Rectal smooth muscle tissue (tissue), 1 donor: Measurements from ENCODE around the gene PXN.
A peak's percentile ranks its signal among the peaks of the same experiment; 100 is the strongest.

Experiments
- H3K27ac ChIP-seq: one replicate; pipeline ENCODE4 v1.7.0; 2013; ENCODE audit warnings: low read depth, low read length, inconsistent platforms
- H3K27me3 ChIP-seq: one replicate; pipeline ENCODE4 v1.7.0; 2013; ENCODE audit warnings: low read length; ENCODE audit not compliant: control insufficient read depth, insufficient read depth
- H3K36me3 ChIP-seq: one replicate; pipeline ENCODE4 v1.7.0; 2013; ENCODE audit warnings: low read length; ENCODE audit not compliant: control insufficient read depth, insufficient read depth
- H3K4me1 ChIP-seq: one replicate; pipeline ENCODE4 v1.7.0; 2013; ENCODE audit warnings: low read length; ENCODE audit not compliant: control insufficient read depth, insufficient read depth
- H3K4me3 ChIP-seq: one replicate; pipeline ENCODE4 v1.7.0; 2013; ENCODE audit warnings: low read length
- H3K9ac ChIP-seq: one replicate; pipeline ENCODE4 v1.7.0; 2013; ENCODE audit warnings: low read length

Gene PXN

DNA sequence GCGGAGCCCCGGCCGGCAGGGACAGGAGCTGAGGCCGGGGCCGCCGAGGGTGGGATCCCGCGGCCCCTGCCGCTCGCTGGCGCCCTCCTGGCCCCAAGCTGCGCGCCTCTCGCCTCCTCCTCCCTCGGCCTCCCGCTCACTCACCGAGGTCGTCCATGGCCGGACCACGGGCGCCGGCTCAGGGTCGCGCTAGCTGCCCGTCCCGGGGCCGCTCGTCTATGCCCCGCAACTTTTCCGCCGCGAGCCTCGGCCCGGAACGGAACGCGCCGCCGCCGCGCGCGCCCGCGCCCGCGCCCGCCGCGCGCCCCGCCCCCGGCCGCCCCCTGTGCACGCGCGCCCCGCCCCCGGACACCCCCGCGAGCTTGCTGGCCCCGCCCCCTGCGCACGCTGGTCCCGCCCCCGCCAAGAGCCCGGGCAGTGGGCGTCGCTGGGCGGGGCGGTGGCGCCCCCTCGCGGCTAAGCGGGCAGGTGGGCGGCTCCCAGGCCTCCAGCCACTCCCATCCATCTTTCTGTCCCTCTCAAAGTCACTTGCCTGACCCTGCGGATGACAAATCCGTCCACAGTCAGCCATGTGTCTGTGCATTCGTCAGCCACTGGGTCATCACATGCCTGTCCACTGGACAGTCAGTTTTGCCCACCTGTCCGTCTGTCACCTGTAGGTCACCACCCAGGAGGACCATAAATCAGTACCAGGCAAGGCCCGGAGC is at the start of gene PXN:
Gene PXN (minus strand): TSS at position 258 of the 707 bp plus-strand sequence. CDS start 101 bp downstream, at position 157.
- H3K27me3 ChIP-seq, result no peaks in the 10 kb centered on the region

DNA sequence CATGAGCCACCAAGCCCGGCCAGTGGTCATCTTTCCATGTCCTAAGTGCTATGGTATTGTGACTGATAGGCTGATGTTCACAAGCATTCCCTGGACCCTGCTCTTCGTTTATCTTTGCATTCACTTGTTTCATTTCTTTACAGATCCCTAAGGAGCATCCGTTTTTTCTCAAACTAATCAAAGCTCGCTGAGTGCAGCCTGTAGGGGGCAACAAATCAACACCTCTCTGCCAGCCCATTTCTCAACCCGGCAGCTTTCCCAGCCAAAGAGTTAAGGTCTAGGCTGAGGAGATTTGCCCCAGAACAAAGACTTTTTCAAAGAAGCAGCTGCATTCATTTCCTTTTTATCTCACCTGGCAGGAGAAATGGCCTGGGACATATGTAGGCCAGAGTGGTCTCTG is 48.7 kb upstream of the PXN start:
- Histone ChIP-seq H3K9ac (no peak overlapping the region), H3K4me3 (no peak overlapping the region), H3K4me1 (peaks cover 4% of the 10 kb centered on the region), H3K27ac (no peak overlapping the region), H3K36me3 (no peaks in the 10 kb centered on the region), H3K27me3 (no peaks in the 10 kb centered on the region)

More for the DNA sequence above, at the start of gene PXN:
- Histone ChIP-seq H3K4me1 (peaks cover 23% of the 10 kb centered on the region), H3K4me3 (peak within 1 kb of the TSS; percentile 82), H3K36me3 (no peaks in the 10 kb centered on the region), H3K27ac (peak within 1 kb of the TSS; percentile 55), H3K9ac (peak within 1 kb of the TSS; percentile 58)

DNA sequence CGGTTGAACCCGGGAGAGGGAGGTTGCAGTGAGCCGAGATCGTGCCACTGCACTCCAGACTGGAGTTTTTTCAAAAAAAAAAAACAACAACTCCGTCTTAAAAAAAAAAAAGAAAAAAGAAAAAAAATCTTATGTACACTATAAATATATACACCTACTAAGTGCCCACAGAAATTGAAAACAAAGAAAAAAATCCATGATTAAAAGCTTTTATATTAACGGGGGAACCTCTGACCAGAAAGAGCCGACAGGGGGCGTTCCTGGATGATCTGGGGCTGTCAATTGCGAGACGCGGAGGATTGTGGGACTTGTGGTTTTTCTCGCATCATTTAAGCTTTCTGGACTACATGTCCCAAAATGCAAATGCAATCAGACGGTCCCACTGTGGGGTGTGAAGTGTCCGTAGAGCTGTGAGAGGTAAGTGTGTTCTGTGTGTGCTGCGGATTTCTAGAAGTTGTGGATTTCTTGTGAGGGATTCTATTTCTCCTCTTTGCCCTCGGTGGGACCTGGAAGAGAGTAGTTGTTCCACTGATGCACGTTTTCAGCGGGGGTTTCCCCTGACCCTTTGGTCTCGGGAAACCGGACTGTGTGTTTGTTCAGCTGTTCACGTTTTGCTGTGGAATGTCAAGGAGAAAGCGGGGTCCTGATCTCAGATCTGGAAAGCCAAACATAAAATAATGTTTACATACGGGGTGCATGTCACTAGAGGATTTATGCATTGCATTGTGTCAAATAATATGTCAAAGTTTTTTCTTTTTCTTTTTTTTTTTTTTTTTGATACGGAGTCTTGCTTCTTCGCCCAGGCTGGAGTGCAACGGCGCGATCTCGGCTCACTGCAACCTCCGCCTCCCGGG is 36.7 kb upstream of the PXN start, which contains the start of gene SIRT4:
Gene SIRT4 (plus strand): TSS at position 360 of the 854 bp plus-strand sequence. CDS start 1,241 bp downstream, outside the sequence.
- Histone ChIP-seq H3K36me3 (no peaks in the 10 kb centered on the region), H3K27ac (peak within 1 kb of the TSS; percentile 64), H3K9ac (peak within 1 kb of the TSS; percentile 81), H3K27me3 (no peaks in the 10 kb centered on the region), H3K4me1 (peaks cover 2% of the 10 kb centered on the region), H3K4me3 (peak within 1 kb of the TSS; percentile 67)

DNA sequence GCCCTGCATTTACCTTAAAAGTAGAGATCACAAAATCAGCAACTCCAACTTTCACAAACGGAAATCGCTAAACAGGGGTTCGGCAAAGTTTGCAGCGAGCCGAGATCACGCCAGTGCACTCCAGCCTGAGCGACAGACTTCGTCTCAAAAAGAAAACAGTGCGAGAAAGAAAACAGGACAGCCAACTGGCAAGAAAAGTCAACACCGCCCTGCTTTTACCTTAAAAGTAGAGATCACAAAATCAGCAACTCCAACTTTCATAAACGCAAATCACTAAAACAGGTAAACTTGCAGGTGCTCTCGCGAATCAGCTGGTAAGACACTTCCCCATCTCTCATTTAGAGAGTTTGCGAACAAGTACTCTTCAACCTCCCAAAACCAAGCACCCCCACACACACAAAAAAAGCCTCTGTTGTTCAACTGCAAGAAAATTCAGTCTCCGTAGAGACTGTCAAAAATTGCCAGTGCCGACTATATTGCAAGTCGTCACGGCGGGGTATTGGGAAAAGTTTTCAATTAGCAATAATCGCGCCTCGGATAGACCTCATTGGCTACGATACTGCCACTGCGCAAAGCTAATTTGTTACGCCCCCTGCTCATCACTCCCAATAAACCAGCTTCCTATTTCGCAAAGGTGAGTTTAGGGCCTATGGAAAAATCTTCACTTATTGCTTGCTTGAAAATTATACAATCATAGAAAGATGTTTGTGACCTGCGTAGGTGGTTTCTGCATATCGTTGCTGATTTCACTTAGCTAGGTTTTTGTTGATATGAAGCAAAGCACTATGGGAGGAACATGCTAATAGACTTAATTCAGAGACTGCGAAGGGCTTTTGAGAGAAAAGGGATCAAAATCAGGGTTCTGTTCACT is 27.4 kb upstream of the PXN start, which contains the start of gene RNU4-1:
Gene RNU4-1 (minus strand): TSS at position 577 of the 871 bp plus-strand sequence.
- no peaks in the 10 kb centered on the region for H3K36me3 ChIP-seq
- peak within 1 kb of the TSS; percentile 77 for H3K4me3 ChIP-seq
- H3K27me3 ChIP-seq, result no peaks in the 10 kb centered on the region

DNA sequence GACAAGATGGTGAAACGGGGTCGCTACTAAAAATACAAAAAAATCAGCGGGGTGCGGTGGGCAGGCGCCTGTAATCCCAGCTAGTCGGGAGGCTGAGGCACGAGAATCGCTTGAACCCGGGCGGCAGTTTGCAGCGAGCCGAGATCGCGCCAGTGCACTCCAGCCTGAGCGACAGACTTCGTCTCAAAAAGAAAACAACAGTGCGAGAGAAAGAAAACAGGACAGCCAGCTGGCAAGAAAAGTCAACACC is 26.8 kb upstream of the PXN start:
- peak overlapping the region; percentile 100 for H3K27ac ChIP-seq
- H3K27me3 ChIP-seq, result no peaks in the 10 kb centered on the region
- peak overlapping the region; percentile 83 for H3K9ac ChIP-seq
- no peaks in the 10 kb centered on the region for H3K36me3 ChIP-seq
- no peaks in the 10 kb centered on the region for H3K4me1 ChIP-seq
- H3K4me3 ChIP-seq, result peak overlapping the region; percentile 77

More for the DNA sequence above, 27.4 kb upstream of the PXN start, which contains the start of gene RNU4-1:
- Histone ChIP-seq H3K9ac (peak within 1 kb of the TSS; percentile 83), H3K27ac (peak within 1 kb of the TSS; percentile 100), H3K4me1 (no peaks in the 10 kb centered on the region)

DNA sequence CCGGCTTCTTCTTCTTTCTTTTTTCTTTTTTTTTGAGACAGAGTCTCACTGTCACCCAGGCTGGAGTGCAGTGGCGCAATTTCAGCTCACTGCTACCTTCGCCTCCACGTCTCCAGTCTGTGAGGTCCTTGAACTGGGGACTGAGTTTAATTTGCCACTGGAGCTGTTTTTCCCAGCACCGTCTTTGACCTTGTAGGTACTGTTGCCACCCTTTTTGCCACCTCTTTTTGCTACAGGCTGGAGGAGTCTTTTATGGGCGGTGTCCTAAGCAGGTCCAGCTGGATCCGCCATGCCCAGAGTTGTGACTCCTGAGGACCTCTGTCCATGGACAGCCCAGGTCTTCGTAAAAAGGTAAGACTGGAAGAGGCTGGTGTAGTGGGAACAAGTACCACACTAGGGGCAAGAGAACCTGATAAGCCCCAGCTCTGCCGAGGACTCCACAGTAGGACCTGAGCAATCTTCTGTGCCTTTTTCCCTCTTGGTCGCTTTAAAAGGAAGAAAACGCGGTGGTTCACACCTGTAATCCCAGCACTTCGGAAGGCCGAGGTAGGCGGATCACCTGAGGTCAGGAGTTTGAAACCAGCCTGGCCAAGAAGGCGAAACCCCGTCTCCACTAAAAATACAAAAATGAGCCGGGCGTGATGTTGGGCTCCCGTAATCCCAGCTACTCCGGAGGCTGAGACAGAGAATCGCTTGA is 25.2 kb upstream of the PXN start:
- Histone ChIP-seq H3K27ac (peak overlapping the region; percentile 100), H3K36me3 (no peaks in the 10 kb centered on the region), H3K4me1 (no peaks in the 10 kb centered on the region), H3K9ac (no peak overlapping the region), H3K27me3 (no peaks in the 10 kb centered on the region), H3K4me3 (peak overlapping the region; percentile 53)

DNA sequence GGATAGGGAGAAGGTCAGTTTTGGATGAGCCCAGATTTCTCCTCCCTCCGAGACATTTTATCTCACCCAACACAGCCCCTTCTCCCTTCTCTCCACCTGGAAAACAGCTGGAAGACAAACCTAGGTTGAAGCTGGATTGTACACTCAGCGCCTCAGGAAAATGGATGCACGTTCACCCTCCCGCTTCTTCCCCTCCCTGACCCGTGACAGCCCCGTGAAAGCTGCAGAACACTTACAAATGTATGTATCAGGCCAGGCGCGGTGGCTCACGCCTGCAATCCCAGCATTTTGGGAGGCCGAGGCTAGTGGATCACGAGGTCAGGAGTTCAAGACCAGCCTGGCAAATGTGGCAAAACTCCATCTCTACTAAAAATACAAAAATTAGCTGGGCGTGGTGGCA is 22.0 kb upstream of the PXN start:
- Histone ChIP-seq H3K27me3 (no peaks in the 10 kb centered on the region), H3K4me1 (no peaks in the 10 kb centered on the region), H3K9ac (no peak overlapping the region), H3K4me3 (no peak overlapping the region), H3K27ac (no peak overlapping the region), H3K36me3 (no peaks in the 10 kb centered on the region)

DNA sequence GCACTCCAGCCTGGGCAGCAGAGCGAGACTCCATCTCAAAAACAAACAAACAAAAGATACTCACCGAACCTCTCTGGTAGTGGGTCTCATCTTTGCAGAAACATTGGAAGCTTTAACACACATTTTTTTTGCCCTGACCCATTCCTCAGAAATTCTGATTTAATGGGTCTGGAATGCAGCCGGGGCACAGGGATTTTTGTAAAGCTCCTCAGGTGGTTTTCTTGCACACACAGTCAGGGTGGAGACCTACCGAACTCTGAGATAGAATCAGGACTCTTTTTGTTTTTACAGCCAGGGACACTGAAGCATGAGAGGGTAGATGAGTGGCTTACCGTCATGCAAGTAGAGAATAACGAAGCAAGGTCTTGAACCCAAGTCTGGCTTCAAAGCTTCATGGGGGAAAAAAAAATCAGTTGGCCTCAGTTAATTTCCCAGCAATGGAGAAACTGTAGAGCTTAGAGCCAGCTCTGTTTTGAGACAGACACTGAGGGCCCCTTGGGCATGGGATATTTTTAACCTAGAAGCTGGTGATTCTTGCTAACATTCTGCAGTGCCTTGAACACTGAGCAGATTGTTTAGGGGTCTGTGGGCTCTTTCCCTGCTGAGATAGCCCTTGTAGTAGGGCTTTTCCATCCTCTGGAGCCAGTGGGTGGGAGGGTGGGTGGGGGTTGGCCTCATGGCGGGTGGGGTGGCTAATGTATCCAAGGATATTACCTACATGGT is 21.4 kb upstream of the PXN start:
- H3K4me1 ChIP-seq, result no peaks in the 10 kb centered on the region
- no peaks in the 10 kb centered on the region for H3K27me3 ChIP-seq
- no peak overlapping the region for H3K27ac ChIP-seq
- H3K9ac ChIP-seq, result no peak overlapping the region
- no peaks in the 10 kb centered on the region for H3K36me3 ChIP-seq
- no peak overlapping the region for H3K4me3 ChIP-seq

DNA sequence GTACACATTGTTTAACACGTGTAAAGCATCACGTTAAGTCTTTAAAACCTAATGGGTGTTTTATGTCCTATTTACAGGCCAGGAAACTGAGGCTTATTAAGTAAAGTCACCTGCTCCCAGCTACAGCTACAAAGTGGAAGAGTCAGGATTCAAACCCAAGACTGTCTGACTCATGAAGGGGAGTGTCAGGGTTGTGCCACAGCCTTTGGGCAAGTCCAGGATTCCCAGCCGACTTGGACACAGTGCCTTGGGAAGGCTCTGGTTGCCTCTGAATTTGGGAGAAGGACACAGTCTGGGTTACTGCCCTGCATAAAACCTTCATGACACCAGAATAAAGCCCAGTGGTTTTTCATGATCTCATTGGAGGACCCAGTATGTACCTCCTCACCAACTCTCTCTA is 18.9 kb upstream of the PXN start:
- Histone ChIP-seq H3K27me3 (no peaks in the 10 kb centered on the region), H3K36me3 (no peaks in the 10 kb centered on the region), H3K9ac (no peak overlapping the region), H3K4me3 (no peak overlapping the region), H3K27ac (no peak overlapping the region), H3K4me1 (no peaks in the 10 kb centered on the region)

DNA sequence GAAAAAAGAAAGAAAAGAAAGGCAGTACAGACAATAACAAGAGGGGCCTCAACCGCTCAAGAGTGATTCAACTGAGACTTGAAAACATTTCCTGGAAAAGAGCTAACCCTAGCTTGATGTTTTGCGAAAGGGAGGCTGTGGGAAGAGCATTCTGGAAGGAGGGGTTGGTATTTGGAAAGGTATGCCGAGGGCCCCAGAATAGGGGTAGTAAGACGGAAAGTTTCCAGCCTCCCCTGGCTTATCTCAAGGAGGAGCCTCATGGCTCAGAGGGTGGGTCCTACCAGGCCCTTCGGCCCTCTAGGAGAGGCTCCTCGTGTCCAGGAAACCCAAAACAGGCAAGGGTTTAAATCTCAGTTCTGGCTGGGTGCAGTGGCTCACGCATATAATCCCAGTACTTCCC is 17.8 kb upstream of the PXN start:
- H3K4me1 ChIP-seq, result no peaks in the 10 kb centered on the region
- no peak overlapping the region for H3K9ac ChIP-seq
- no peak overlapping the region for H3K4me3 ChIP-seq
- no peaks in the 10 kb centered on the region for H3K36me3 ChIP-seq
- no peaks in the 10 kb centered on the region for H3K27me3 ChIP-seq
- H3K27ac ChIP-seq, result no peak overlapping the region
